ENCODE results near the gene ATP8A2. TPM values are rescaled to one million over a fixed set of nuclear protein-coding genes. Genes with fewer than 3 reads are reported as not detected.

The ATP8A2 gene
- total and polyA plus RNA-seq, 4 donors, result 0.31 to 2.7 (median 1.1) TPM

DNA sequence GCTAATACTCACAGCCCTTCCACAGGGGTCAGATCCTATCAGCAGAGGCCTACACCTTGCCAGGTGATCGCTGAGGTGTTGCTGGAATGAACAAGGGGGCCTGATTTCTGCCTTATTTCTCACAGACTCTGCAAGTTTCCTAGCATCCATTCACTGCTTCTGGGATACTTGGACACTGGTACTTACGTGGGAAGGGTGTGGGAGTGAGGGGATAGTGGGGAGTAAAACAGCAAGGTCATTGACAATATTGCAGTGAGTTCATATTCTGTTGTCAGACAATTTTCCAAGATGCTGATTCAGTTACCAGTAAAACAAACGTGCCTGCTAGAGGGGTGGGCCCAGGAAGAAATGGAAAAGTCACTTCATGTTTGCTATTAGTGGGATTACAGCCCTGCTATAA, 403.5 kb downstream of the ATP8A2 start:
- no peaks in the 10 kb centered on the region for H3K36me3 ChIP-seq (ENCODE audit: control insufficient read depth in 4 of 4, insufficient read depth in 4 of 4, low read length in 4 of 4)
- no peak overlapping the region for H3K9ac ChIP-seq (ENCODE audit: insufficient read depth in 1 of 2, low read length in 2 of 2)
- no peak for ATAC-seq (ENCODE audit: insufficient read depth, low FRiP score)
- no peak overlapping the region for H3K4me3 ChIP-seq
- no peaks in the 10 kb centered on the region for H3K27me3 ChIP-seq (ENCODE audit: control insufficient read depth in 3 of 3, insufficient read depth in 3 of 3, low read length in 2 of 3)
- peaks cover 0 to 2% (median 0%) of the 10 kb centered on the region in 4 donors for H3K9me3 ChIP-seq (ENCODE audit: control insufficient read depth in 4 of 4, insufficient read depth in 3 of 4, low read length in 3 of 4)
- H3K4me1 ChIP-seq (ENCODE audit: control insufficient read depth in 5 of 5, insufficient read depth in 5 of 5, low read length in 5 of 5), result peaks cover 0 to 42% (median 13%) of the 10 kb centered on the region in 5 donors
- WGBS, 2 donors, result 81 to 86% methylated on average over 3 of the region's 3 CpGs
- TF ChIP-seq, protein P1, sequence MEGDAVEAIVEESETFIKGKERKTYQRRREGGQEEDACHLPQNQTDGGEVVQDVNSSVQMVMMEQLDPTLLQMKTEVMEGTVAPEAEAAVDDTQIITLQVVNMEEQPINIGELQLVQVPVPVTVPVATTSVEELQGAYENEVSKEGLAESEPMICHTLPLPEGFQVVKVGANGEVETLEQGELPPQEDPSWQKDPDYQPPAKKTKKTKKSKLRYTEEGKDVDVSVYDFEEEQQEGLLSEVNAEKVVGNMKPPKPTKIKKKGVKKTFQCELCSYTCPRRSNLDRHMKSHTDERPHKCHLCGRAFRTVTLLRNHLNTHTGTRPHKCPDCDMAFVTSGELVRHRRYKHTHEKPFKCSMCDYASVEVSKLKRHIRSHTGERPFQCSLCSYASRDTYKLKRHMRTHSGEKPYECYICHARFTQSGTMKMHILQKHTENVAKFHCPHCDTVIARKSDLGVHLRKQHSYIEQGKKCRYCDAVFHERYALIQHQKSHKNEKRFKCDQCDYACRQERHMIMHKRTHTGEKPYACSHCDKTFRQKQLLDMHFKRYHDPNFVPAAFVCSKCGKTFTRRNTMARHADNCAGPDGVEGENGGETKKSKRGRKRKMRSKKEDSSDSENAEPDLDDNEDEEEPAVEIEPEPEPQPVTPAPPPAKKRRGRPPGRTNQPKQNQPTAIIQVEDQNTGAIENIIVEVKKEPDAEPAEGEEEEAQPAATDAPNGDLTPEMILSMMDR (IDR thresholded peaks at IDR 0.05; ENCODE audit: control extremely low read depth, extremely low read depth), result no peak
- DNase-seq, result no peak
- no peak overlapping the region for H3K27ac ChIP-seq (ENCODE audit: low read depth in 1 of 2, low read length in 1 of 2)

DNA sequence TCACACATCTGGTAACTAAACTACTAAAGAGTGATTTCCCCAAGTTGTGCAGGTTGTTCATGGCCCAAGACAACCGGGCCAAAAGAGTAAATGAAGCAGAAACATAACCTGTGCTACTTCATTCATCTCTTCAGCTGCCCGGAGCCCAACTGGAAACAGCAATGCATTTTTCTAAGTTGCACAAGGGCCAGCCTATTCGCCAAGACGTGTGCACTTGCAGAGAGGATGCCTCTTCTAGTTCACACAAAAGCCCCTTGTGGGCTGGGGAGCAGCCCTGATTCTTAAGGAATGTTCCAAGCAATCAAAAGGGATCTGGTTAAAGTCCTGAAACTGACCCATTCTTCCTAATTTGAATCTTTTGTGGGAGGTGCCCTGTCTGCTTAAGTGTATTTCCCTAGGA, 404.2 kb downstream of the ATP8A2 start:
- no peaks in the 10 kb centered on the region for H3K36me3 ChIP-seq (ENCODE audit: control insufficient read depth in 4 of 4, insufficient read depth in 4 of 4, low read length in 4 of 4)
- no peaks in the 10 kb centered on the region for H3K27me3 ChIP-seq (ENCODE audit: control insufficient read depth in 3 of 3, insufficient read depth in 3 of 3, low read length in 2 of 3)
- H3K9me3 ChIP-seq (ENCODE audit: control insufficient read depth in 4 of 4, insufficient read depth in 3 of 4, low read length in 3 of 4), result peaks cover 0 to 2% (median 0%) of the 10 kb centered on the region in 4 donors
- peaks cover 0 to 42% (median 13%) of the 10 kb centered on the region in 5 donors for H3K4me1 ChIP-seq (ENCODE audit: control insufficient read depth in 5 of 5, insufficient read depth in 5 of 5, low read length in 5 of 5)
- no peak overlapping the region for H3K27ac ChIP-seq (ENCODE audit: low read depth in 1 of 2, low read length in 1 of 2)
- TF ChIP-seq, protein P1 (IDR thresholded peaks at IDR 0.05; ENCODE audit: control extremely low read depth, extremely low read depth), result no peak
- H3K9ac ChIP-seq (ENCODE audit: insufficient read depth in 1 of 2, low read length in 2 of 2), result no peak overlapping the region
- no peak overlapping the region for H3K4me3 ChIP-seq
- 70 to 84% methylated on average over 4 of the region's 4 CpGs for WGBS, 2 donors
- ATAC-seq (ENCODE audit: insufficient read depth, low FRiP score) (no peak), DNase-seq (peak in 1 of 3 donors; percentile 43)

- WGBS, 2 donors, result 49 to 77% methylated on average over 7 of the region's 7 CpGs
- H3K4me3 ChIP-seq, result no peak overlapping the region
- no peaks in the 10 kb centered on the region for H3K27me3 ChIP-seq (ENCODE audit: control insufficient read depth in 3 of 3, insufficient read depth in 3 of 3, low read length in 2 of 3)
- peaks cover 0 to 35% (median 13%) of the 10 kb centered on the region in 5 donors for H3K4me1 ChIP-seq (ENCODE audit: control insufficient read depth in 5 of 5, insufficient read depth in 5 of 5, low read length in 5 of 5)
- TF ChIP-seq, protein P1 (IDR thresholded peaks at IDR 0.05; ENCODE audit: control extremely low read depth, extremely low read depth), result no peak
- H3K9ac ChIP-seq (ENCODE audit: insufficient read depth in 1 of 2, low read length in 2 of 2), result peak overlapping the region in 1 of 2 donors; percentile 52
- ATAC-seq (ENCODE audit: insufficient read depth, low FRiP score), result no peak
- H3K27ac ChIP-seq (ENCODE audit: low read depth in 1 of 2, low read length in 1 of 2), result no peak overlapping the region
- H3K36me3 ChIP-seq (ENCODE audit: control insufficient read depth in 4 of 4, insufficient read depth in 4 of 4, low read length in 4 of 4), result no peaks in the 10 kb centered on the region
- peaks cover 0 to 2% (median 0%) of the 10 kb centered on the region in 4 donors for H3K9me3 ChIP-seq (ENCODE audit: control insufficient read depth in 4 of 4, insufficient read depth in 3 of 4, low read length in 3 of 4)
- no peak for DNase-seq
Observed at GRCh38 chr13:25776722-25777121, 404.9 kb downstream of the ATP8A2 start.

DNA sequence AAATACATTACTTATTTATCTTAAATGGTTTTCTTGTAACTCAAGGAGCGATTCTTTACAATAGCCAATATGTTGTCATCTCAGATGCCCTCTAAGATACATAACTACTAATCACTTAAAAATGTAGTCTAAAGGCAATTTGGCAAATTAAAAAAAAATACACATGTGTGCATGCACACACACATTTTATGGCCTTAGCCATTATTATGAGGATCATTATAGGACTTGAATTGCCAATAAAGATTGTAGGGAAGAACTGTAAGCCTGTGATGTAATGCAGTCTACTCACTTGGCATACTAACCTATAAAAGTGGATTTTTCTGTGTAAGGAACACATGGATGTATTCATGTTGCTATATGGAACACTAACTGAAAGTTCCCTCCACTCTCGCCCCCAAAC, 405.7 kb downstream of the ATP8A2 start:
- no peak for ATAC-seq (ENCODE audit: insufficient read depth, low FRiP score)
- 91% methylated on average over 2 of the region's 2 CpGs for WGBS, 2 donors

More for the DNA sequence above, 405.7 kb downstream of the ATP8A2 start:
- TF ChIP-seq, protein P1 (IDR thresholded peaks at IDR 0.05; ENCODE audit: control extremely low read depth, extremely low read depth), result no peak
- Histone ChIP-seq H3K4me3 (no peak overlapping the region), H3K36me3 (ENCODE audit: control insufficient read depth in 4 of 4, insufficient read depth in 4 of 4, low read length in 4 of 4) (no peaks in the 10 kb centered on the region), H3K27ac (ENCODE audit: low read depth in 1 of 2, low read length in 1 of 2) (no peak overlapping the region), H3K9ac (ENCODE audit: insufficient read depth in 1 of 2, low read length in 2 of 2) (no peak overlapping the region), H3K4me1 (ENCODE audit: control insufficient read depth in 5 of 5, insufficient read depth in 5 of 5, low read length in 5 of 5) (peaks cover 0 to 31% (median 13%) of the 10 kb centered on the region in 5 donors), H3K27me3 (ENCODE audit: control insufficient read depth in 3 of 3, insufficient read depth in 3 of 3, low read length in 2 of 3) (no peaks in the 10 kb centered on the region), H3K9me3 (ENCODE audit: control insufficient read depth in 4 of 4, insufficient read depth in 3 of 4, low read length in 3 of 4) (peaks cover 0 to 2% (median 0%) of the 10 kb centered on the region in 4 donors)
- no peak for DNase-seq
